GM21717 (cell line): ENCODE measurements around the gene VAMP3.

Experiments
- ATAC-seq: cut with Tn5 transposase; IDR thresholded peaks from one replicate; pipeline ENCODE4 v1.9.1; 2021; ENCODE audit warnings: mild to moderate bottlenecking, moderate library complexity; ENCODE audit not compliant: unreplicated experiment

The VAMP3 gene

DNA sequence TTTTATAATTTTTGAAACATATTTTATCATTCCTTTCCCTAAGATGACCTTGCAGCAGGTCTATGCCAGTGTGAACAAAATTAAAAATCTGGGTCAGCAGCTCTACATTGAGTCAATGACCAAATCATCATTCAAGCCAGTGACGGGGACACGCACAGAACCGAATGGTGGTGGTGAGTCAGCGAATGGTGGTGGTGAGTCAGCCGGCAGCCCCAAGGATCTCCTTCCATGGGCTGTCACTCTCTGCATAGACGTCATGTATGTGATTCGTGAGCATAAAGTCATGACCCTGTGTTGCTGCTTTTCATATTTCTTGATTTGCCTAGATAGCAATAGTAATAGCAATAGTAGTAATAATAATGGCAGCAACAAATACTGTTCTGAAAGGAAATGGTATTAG is 39.3 kb downstream of the VAMP3 start:
- no peak for ATAC-seq

DNA sequence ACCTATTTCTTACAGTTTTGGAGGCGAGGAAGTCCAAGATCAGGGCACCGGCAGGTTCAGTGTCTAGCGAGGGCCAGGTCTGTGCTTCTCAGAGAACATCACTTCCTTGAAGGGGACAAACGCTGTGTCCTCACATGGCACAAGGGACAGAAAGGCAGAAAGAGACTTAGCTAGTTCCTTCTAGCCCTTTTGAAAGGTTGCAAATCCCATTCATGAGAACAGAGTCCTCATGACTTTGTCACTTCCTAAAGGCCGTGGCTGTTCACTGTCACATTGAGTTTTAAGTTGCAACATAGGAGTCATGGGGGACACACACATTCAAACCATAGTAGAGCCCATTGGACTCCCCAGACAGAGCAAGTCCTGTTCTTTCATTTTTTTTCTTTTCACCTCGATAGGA is 40.4 kb downstream of the VAMP3 start:
- ATAC-seq = no peak

DNA sequence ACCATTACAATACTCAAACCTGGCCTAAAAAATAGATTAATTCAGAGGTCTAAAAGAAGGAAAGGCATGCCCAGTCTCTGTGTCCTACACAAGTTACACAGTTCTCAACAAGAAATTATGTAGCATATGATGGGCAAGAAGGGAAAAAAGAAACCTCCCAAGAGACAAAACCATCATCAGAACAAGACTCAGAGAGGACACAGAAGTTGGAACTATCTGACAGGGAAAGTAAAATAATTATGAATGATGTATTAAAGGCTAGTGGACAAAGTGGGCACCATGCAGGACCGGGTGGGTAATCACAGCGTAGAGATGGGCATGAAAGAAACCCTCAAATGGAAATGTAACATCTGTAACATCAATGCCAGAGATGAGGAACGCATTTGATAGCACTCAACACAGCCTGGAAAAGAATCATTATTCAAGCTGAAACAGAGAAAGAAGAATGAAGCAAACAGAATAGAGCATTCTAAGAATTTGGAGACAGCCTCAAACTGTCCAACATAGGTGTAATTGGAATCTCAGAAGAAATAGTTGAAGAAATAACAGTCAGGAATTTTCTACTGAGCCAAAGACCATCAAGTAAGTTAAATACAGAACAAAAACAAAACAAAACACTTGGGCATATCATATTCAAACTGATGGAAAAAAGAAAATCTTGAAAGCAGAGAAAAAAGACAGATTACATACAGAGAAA is 42.7 kb downstream of the VAMP3 start:
- no peak for ATAC-seq

DNA sequence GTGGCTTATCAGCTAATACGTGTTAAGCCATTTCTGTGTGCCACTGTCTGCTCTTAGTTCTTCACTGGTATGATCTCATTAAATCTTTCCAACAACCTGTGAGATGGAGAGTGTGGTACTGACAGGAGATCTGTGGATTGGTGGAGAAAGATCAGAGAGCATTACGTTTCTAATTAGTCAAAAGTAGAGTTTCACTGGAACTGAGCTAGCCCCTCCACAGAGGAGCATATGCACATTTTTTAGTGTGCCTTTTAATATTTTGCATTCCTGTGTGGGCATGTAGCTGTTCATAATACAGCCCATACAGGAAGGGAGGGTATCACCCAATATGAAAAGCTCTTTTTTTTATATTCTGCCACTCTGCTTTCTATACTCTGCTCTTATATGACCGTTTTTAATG is 50.2 kb downstream of the VAMP3 start:
- ATAC-seq = no peak

DNA sequence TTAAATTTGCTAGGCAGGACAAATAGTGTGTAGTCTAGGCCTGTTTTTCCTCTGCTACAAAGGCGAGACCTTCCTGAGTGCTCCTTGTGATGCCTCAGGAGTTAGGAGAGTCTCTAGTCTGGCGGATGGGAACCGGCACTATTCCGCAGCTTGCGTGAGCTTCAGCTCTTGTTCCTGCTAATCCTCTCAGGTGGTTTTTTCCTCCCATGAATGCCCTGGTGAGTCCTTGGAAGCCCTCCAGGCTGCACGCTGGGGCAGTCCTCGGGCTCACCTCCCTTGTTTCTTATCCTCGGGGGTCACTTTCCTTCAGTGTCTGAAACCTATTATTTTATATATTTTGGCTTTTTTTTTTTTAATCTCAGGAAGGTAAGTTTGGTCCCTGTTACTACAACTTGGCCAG is 53.6 kb downstream of the VAMP3 start:
- ATAC-seq = no peak

DNA sequence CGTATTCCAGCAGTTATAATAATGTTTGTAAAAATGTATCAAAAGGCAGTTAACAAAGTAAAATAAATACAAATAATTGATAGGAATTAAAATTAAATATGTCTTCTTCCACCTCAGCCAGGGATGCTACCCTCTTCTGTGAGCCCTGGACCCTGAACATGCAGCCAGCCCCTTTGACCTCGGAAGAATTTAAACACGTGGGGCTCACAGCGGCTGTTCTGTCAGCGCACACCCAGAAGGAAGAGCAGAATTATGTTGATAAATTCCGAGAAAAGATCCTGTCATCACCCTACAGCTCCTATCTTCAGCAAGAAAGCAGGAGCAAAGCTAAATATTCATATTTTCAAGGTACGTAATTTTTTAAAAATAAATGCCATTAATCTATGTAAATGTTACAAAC is 55.3 kb downstream of the VAMP3 start:
- ATAC-seq = no peak

DNA sequence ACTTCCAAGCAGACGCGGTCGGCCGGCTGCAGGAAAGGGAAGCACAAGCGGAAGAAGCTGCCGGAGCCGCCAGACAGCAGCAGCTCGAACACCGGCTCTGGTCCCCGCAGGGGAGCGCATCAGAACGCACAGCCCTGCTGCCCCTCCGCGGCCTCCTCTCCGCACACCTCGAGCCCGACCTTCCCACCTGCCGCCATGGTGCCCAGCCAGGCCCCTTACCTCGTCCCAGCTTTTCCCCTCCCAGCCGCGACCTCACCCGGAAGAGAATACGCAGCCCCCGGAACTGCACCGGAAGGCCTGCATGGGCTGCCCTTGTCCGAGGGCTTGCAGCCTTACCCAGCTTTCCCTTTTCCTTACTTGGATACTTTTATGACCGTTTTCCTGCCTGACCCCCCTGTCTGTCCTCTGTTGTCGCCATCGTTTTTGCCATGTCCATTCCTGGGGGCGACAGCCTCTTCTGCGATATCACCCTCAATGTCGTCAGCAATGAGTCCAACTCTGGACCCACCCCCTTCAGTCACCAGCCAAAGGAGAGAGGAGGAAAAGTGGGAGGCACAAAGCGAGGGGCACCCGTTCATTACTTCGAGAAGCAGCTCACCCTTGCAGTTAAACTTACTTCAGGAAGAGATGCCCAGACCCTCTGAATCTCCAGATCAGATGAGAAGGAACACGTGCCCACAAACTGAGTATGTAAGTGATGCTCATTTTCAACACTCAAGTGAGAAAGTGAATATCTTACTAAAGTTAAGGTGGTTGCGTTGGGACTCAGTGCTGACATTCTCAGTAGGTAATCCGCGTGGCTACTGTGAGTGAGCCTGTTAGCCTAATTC is 56.2 kb downstream of the VAMP3 start:
- peak; percentile 52 for ATAC-seq
